ENCODE results near the gene PNPLA2.

DNA sequence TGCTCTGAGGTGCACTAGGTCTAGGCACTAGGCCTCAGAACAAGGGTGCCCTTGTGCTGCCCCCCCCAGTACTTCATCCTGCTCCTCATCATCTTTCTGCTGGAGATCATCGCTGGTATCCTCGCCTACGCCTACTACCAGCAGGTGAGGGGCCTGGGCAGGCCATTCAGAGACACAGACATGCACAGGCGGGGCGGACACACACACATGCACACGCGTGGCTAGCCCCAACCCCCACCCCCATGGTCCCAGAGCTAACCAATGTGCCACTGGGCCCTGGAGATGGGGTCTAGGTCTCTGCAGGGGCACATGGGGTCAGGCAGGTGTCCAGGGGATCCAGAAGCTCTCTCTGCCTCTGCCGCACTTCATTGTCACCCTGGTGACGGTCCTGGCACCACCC, 18.0 kb downstream of the PNPLA2 start:
- TF ChIP-seq SP1 (IDR thresholded peaks at IDR 0.05) (no peak), ZNF384 (IDR thresholded peaks at IDR 0.05) (no peak), TARDBP (IDR thresholded peaks at IDR 0.05) (no peak), HDGF (IDR thresholded peaks at IDR 0.05; ENCODE audit: borderline replicate concordance) (no peak), FOXK2 (IDR thresholded peaks at IDR 0.05) (no peak), FOXA1 (IDR thresholded peaks at IDR 0.05) (no peak), CTBP1 (IDR thresholded peaks at IDR 0.05; ENCODE audit: borderline replicate concordance) (no peak), LEF1 (IDR thresholded peaks at IDR 0.05; ENCODE audit: borderline replicate concordance) (no peak), ELF4 (IDR thresholded peaks at IDR 0.05) (no peak), BHLHE40 (IDR thresholded peaks at IDR 0.05; ENCODE audit: borderline replicate concordance) (no peak), NFRKB (IDR thresholded peaks at IDR 0.05) (no peak), SUZ12 (IDR thresholded peaks at IDR 0.05) (no peak), ARNT (IDR thresholded peaks at IDR 0.05) (no peak), FOXM1 (IDR thresholded peaks at IDR 0.05; ENCODE audit: borderline replicate concordance) (no peak)
